Gastrocnemius medialis (tissue), 4 donors: Measurements from ENCODE around the gene IFNA2.

Source experiments
- POLR2A ChIP-seq, 2 donors: fragments of 450-650 bp; IDR thresholded peaks; one replicate each; pipeline ENCODE4 v1.6.1; 2017; ENCODE audit warnings: antibody characterized with exemption in 2 of 2, mild to moderate bottlenecking in 2 of 2, moderate library complexity in 2 of 2
- TF ChIP-seq, protein P1 (sequence below), 5 experiments: fragments of 450-650 bp in 3 of 5; fragments of 200-600 bp in 2 of 5; sonication (generic) in 2 of 5; IDR thresholded peaks in 4 of 5; conservative IDR thresholded peaks in 1 of 5; 1 replicate in 4 of 5; 2 replicates in 1 of 5; pipeline ENCODE4 v1.5.1; 2016 to 2019; ENCODE audit warnings: antibody characterized with exemption in 5 of 5, mild to moderate bottlenecking in 3 of 5, moderate library complexity in 3 of 5

DNA sequence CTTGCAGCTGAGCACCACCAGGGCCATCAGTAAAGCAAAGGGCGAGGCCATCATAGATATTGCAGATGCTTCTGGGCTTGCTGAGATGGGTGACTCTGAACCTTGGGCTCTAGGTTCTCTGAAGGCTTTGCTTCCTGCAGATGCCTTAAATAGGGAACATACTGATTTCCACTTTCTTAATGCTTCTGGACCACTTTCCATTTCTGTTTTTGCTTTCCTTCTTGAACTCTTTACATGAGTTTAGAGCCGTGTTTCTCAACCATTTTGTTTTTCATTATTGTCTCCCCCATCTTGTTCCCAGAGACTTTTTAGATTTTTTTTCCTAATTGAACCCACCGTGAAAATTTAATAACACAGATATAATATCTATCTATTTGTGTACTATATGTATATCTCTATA is 17.2 kb downstream of the IFNA2 start, which contains the start of gene IFNA13:
- TF ChIP-seq POLR2A (IDR thresholded peaks at IDR 0.05) = no peak
- TF ChIP-seq, protein P1, sequence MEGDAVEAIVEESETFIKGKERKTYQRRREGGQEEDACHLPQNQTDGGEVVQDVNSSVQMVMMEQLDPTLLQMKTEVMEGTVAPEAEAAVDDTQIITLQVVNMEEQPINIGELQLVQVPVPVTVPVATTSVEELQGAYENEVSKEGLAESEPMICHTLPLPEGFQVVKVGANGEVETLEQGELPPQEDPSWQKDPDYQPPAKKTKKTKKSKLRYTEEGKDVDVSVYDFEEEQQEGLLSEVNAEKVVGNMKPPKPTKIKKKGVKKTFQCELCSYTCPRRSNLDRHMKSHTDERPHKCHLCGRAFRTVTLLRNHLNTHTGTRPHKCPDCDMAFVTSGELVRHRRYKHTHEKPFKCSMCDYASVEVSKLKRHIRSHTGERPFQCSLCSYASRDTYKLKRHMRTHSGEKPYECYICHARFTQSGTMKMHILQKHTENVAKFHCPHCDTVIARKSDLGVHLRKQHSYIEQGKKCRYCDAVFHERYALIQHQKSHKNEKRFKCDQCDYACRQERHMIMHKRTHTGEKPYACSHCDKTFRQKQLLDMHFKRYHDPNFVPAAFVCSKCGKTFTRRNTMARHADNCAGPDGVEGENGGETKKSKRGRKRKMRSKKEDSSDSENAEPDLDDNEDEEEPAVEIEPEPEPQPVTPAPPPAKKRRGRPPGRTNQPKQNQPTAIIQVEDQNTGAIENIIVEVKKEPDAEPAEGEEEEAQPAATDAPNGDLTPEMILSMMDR (IDR thresholded peaks at IDR 0.05 in 4 of 5, conservative IDR thresholded peaks at IDR 0.05 in 1 of 5) = no peak
